Effector memory CD4-positive, alpha-beta T cell (primary cell): Measurements from ENCODE around the gene MRAP2.
"Not testable (repeated sequence)": the region's sequence is repeated elsewhere in the genome, so short reads cannot be mapped to it uniquely, and the experiment has no call there.

Experiments
- DNase-seq, 3 donors: peaks; one replicate each; pipeline ENCODE4 v3.0.0-alpha.2; 2020
- H3K27ac ChIP-seq: 2 replicates; pipeline ENCODE4 v1.7.0; 2013; ENCODE audit warnings: mild to moderate bottlenecking, low read length, moderate library complexity; ENCODE audit not compliant: insufficient read depth, poor library complexity, severe bottlenecking
- H3K27me3 ChIP-seq: replicated peaks from 2 replicates; pipeline ENCODE4 v1.7.0; 2013; ENCODE audit warnings: mild to moderate bottlenecking, low read length; ENCODE audit not compliant: insufficient read depth, control insufficient read depth, poor library complexity, severe bottlenecking
- H3K36me3 ChIP-seq: 2 replicates; pipeline ENCODE4 v1.7.0; 2013; ENCODE audit warnings: mild to moderate bottlenecking, low read length, moderate library complexity; ENCODE audit not compliant: control insufficient read depth, insufficient read depth
- H3K4me1 ChIP-seq: 2 replicates; pipeline ENCODE4 v1.7.0; 2013; ENCODE audit warnings: low read length, mild to moderate bottlenecking; ENCODE audit not compliant: control insufficient read depth, insufficient read depth, poor library complexity, severe bottlenecking
- H3K4me3 ChIP-seq: 2 replicates; pipeline ENCODE4 v1.7.0; 2013; ENCODE audit warnings: low read length, low read depth, mild to moderate bottlenecking; ENCODE audit not compliant: insufficient read depth, poor library complexity, severe bottlenecking
- H3K9me3 ChIP-seq: 2 replicates; pipeline ENCODE4 v1.7.0; 2013; ENCODE audit warnings: mild to moderate bottlenecking, low read length, moderate library complexity; ENCODE audit not compliant: control insufficient read depth

MRAP2 gene

DNA sequence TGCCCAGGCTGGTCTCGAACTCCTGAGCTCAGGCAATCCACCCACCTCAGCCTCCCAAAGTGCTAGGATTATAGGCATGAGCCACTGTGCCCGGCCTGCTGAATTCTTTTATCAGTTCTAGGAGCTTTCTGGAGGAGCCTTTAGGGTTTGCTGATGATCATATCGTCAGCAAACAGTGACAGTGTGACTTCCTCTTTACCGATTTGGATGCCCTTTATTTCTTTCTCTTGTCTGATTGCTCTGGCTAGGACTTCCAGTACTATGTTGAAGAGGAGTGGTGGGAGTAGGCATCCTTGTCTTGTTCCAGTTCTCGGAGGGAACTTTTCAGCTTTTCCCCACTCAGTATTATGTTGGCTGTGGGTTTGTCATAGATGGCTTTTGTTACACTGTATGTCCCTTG is 35.3 kb downstream of the MRAP2 start:
- H3K9me3 ChIP-seq, H3K36me3 ChIP-seq, H3K27me3 ChIP-seq, H3K4me1 ChIP-seq, H3K4me3 ChIP-seq, DNase-seq, H3K27ac ChIP-seq: not testable (repeated sequence)

DNA sequence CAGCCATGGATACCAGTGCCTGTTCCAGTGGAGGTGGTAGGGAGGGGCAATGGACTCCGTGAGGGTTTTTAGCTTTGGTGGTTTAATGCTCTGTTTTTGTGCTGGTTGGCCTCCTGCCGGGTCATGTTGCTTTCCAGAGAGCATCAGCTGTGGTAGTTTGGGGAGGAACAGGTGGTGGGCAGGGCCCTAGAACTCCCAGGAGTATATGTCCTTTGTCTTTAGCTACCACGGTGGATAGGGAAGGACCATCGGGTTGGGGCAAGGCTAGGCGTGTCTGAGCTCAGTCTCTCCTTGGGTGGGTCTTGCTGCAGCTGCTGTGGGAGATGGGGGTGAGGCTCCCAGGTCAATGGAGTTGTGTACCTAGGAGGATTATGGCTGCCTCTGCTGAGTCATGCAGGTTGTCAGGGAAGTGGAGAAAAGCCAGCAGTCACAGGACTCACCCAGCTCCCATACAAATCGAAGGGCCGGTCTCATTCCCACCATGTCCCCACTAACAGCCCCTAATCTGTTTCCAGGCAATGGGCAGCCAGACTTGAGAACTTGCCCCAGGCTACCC is 38.9 kb downstream of the MRAP2 start:
- Histone ChIP-seq H3K4me3 (no peak overlapping the region), H3K27me3 (no peaks in the 10 kb centered on the region), H3K27ac (no peak overlapping the region), H3K9me3 (no peaks in the 10 kb centered on the region), H3K36me3 (no peaks in the 10 kb centered on the region), H3K4me1 (no peaks in the 10 kb centered on the region)
- no peak for DNase-seq

DNA sequence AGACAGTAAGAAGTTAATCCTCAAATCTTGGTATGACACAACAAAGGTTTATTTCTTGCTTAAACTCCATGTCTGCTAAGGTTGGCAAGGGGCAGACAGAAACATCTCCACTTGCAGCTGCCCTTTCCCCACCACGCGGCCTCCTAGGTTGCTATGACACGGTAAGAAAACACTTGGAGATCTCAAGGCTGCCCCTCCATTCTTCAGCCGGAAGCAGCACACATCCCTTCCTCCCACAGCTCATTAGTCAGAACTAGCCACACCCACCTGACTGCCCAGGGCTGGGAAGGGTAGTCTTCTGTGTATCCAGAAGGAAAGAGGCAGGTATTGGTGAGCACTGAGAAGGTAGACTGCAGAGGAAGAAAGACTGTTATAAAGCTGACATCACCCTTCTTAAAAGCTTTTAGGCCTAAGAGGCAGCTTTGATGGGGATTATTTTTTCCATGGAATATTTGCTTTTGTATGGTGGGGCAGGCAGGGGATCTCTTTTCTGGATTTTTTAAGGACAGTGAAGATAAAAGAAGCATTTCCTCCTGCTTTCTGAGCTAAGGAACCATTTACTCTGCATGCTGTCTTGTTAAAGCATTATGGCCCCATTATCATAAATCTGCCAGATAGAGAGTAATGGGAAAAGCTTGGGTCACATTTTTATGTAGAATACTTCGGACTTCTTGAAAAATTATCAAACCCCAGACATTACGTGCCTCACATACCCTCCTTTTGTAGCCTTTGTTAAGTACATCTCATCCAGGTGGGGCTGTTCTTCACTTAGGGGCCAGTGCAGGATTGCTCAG is 41.6 kb downstream of the MRAP2 start:
- H3K36me3 ChIP-seq = no peaks in the 10 kb centered on the region
- H3K9me3 ChIP-seq = no peaks in the 10 kb centered on the region
- H3K27me3 ChIP-seq = no peaks in the 10 kb centered on the region
- no peaks in the 10 kb centered on the region for H3K4me1 ChIP-seq
- no peak overlapping the region for H3K4me3 ChIP-seq
- DNase-seq = no peak
- no peak overlapping the region for H3K27ac ChIP-seq

DNA sequence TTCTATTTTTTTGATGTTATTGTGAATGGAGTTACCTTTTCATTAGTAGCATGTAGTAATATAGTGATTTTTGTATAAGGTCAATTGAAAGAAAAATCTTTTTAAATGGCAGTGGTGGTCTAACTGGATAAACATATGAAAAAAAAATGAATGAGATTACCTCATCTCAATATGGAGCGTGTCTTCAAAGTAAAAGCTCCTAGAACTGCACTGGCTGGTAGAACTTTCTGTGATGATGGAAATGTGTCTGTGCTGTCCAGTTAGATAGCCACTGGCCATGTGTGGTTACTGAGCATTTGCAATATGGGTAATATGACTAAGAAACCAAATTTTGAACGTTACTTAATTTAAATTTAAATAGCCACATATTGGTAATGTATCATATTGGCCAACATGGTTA is 44.1 kb downstream of the MRAP2 start:
- Histone ChIP-seq H3K4me3 (no peak overlapping the region), H3K27ac (no peak overlapping the region), H3K36me3 (no peaks in the 10 kb centered on the region), H3K9me3 (no peaks in the 10 kb centered on the region), H3K4me1 (no peaks in the 10 kb centered on the region), H3K27me3 (no peaks in the 10 kb centered on the region)
- DNase-seq = no peak

DNA sequence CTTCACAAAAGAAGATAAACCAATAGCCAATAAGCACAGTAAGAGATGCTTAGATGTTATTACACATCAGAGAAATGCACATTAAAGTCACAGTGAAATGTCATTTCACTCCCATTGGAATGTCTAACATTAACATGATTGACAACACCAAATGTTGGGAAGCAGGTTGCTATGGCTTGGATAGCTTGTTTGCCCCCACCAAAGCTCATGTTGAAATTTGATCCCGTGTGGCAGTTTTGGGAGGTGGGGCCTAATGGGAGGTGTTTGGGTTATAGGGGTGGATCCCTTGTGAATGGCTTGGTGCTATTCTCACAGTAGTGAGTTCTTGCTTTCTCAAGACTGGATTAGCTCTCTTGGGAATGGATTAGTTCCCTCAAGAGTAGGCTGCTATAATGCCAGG is 44.8 kb downstream of the MRAP2 start:
- Histone ChIP-seq H3K4me3 (no peak overlapping the region), H3K27ac (no peak overlapping the region), H3K27me3 (no peaks in the 10 kb centered on the region), H3K36me3 (no peaks in the 10 kb centered on the region), H3K9me3 (no peaks in the 10 kb centered on the region), H3K4me1 (no peaks in the 10 kb centered on the region)
- no peak for DNase-seq

DNA sequence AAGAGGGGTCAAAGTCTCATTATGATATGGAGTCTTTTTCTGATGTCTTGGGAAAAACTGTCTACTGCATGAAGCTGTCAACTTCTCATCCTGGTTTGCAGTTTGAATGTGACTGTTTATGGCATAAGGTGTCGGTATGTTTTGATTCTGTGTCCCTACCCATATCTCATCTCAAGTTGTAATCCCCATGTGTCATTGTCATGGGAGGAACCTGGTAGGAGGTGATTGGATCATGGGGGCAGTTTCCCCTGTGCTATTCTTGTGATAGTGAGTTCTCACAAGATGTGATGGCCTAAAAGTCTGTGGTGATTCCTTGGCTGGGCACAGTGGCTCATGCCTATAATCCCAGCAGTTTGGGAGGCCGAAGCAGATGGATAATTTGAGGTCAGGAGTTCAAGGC is 47.6 kb downstream of the MRAP2 start:
- no peaks in the 10 kb centered on the region for H3K9me3 ChIP-seq
- H3K27me3 ChIP-seq = no peaks in the 10 kb centered on the region
- no peak overlapping the region for H3K4me3 ChIP-seq
- no peaks in the 10 kb centered on the region for H3K4me1 ChIP-seq
- DNase-seq = no peak
- no peaks in the 10 kb centered on the region for H3K36me3 ChIP-seq
- no peak overlapping the region for H3K27ac ChIP-seq

DNA sequence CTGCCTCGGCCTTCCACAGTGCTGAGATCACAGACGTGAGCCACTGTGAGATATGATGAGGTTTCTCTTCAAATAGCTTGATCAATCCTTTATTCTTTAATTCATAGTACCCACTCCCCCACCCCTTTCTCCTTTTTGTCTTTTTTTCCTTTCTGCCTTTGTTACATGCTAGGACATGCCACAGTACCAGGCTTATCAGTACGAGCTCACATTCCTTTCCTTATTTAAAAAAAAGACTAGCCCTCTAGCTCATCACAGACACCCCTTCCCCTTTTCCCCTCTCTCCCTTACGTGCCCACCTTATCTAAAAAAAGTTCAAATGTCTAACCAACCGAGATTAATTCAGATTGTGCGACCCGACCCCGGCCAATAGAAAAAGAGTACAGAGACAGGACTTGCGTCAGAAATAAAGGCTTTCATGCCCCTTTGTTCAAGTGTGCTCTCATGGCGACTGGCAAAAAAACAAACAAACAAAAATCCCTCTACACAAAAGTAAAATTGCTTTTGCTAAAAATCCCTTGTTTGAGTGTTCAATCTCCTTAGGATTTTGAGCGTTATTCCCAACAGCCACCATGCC is 49.2 kb downstream of the MRAP2 start:
- no peak overlapping the region for H3K4me3 ChIP-seq
- no peaks in the 10 kb centered on the region for H3K36me3 ChIP-seq
- H3K9me3 ChIP-seq = no peaks in the 10 kb centered on the region
- no peak overlapping the region for H3K27ac ChIP-seq
- DNase-seq = no peak
- no peaks in the 10 kb centered on the region for H3K4me1 ChIP-seq
- no peaks in the 10 kb centered on the region for H3K27me3 ChIP-seq

DNA sequence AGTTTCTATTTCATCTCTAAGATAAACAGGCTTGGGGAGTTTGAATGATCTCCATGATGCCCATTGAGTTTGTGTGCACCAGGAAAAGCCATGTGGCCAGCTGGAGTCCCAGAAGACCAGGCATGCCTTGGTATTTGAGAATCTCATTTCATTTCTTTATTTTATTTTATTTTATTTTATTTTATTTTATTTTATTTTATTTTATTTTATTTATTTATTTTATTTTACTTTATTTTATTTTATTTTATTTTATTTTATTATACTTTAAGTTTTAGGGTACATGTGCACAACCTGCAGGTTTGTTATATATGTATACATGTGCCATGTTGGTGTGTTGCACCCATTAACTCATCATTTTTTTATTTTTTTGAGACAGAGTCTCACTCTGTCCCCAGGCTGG is 51.1 kb downstream of the MRAP2 start:
- not testable (repeated sequence) for H3K4me3 ChIP-seq, H3K9me3 ChIP-seq, H3K4me1 ChIP-seq, H3K36me3 ChIP-seq, H3K27ac ChIP-seq, H3K27me3 ChIP-seq, DNase-seq

DNA sequence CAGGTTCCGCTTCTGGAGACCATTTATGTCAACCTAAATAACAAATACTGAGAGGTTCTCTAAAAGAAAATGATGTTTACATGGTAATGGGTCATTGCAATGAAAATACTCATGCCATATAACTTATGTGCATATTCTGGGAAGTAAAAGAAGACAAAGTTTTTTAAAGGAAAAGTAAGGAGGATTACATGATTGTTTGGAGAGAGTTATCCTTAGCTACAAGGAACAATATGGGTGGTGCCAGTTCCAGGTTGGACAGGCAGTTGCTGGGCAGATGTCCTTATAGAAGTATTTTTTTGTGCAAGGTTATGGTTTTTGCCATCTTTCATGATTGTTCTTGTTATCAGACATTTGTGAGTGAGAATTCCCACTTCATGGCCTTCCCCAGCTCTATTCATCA is 52.5 kb downstream of the MRAP2 start:
- Histone ChIP-seq H3K9me3 (no peaks in the 10 kb centered on the region), H3K4me3 (no peak overlapping the region), H3K36me3 (no peaks in the 10 kb centered on the region), H3K27ac (no peak overlapping the region), H3K4me1 (no peaks in the 10 kb centered on the region), H3K27me3 (no peaks in the 10 kb centered on the region)
- DNase-seq = no peak

DNA sequence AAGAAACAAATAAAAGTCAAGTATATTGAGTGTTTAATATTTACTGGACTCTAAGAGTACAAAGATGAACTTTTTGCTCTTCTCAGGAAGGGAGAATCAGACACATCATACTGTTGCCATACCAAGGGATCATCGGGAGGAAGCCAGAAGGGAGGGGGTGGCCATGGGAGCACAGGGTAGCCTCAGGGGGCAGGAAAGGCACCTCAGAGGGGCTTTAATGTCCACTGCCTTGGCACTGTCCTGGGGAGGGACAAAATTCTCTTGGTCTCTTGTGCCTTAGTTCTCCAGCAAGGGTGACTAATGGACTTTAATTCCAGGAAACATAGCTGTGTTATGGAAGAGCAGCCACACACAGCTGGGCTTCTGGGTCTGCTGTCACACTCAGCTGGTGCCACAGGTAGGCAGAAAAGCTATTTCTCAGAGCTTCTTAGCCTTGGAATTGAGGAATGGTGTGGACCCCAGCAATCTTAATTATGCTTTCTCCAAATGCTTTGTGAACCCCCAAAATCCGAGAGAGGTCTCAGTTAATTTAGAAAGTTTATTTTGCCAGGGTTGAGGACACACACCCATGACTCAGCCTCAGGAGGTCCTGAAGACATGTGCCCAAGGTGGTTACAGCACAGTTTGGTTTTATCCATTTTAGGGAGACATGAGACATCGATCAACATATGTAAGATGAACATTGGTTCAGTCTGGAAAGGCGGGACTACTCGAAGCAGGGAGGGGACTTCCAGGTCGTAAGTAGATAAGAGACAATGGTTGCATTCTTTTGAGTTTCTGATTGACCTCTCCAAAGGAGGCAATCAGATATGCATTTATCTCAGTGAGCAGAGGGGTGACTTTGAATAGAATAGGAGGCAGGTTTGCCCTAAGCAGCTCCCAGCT is 53.2 kb downstream of the MRAP2 start:
- Histone ChIP-seq H3K27me3 (no peaks in the 10 kb centered on the region), H3K4me1 (no peaks in the 10 kb centered on the region), H3K4me3 (no peak overlapping the region), H3K27ac (no peak overlapping the region), H3K9me3 (no peaks in the 10 kb centered on the region), H3K36me3 (no peaks in the 10 kb centered on the region)
- DNase-seq = no peak
